Testis (tissue), 3 donors: ENCODE measurements around the gene PRMT7. TPM values are rescaled to one million over a fixed set of nuclear protein-coding genes. Genes with fewer than 3 reads are reported as not detected.

Experiments
- DNase-seq: peaks from one replicate; pipeline ENCODE4 v3.0.0-alpha.2; 2019
- H3K27ac ChIP-seq, 2 donors: fragments of 200-600 bp; sonication (generic); one replicate each; pipeline ENCODE4 v1.5.1; 2019
- H3K27me3 ChIP-seq: fragments of 200-600 bp; sonication (generic); one replicate; pipeline ENCODE4 v1.5.1; 2019
- H3K36me3 ChIP-seq: fragments of 200-600 bp; sonication (generic); one replicate; pipeline ENCODE4 v1.5.1; 2017; ENCODE audit warnings: low read depth; ENCODE audit errors: missing control alignments
- H3K4me1 ChIP-seq: fragments of 200-600 bp; sonication (generic); one replicate; pipeline ENCODE4 v1.5.1; 2019
- H3K4me3 ChIP-seq, 2 donors: fragments of 200-600 bp; sonication (generic); one replicate each; pipeline ENCODE4 v1.5.1; 2017 to 2019
- H3K9me3 ChIP-seq: fragments of 200-600 bp; sonication (generic); one replicate; pipeline ENCODE4 v1.5.1; 2017
- POLR2A ChIP-seq: fragments of 450-650 bp; IDR thresholded peaks from one replicate; pipeline ENCODE4 v1.6.1; 2017; ENCODE audit warnings: antibody characterized with exemption, mild to moderate bottlenecking, moderate library complexity
- WGBS, 2 donors: methylation state at CpG; one replicate each; pipeline ENCODE4 v1.1.5; 2018; 5-methylcytosine and 5-hydroxymethylcytosine counted together
- intact Hi-C: fragments of 100-400 bp; cut with DNase I; formaldehyde crosslinking; loops from one replicate; pipeline ENCODE4 v1.15.1; 2023; ENCODE audit warnings: low total_unique reads
- polyA plus RNA-seq: library from polyadenylated mRNA; stranded (reverse); fragments of 350-450 nt; fragmentation: Illumina TruSeq; extraction: RNeasy Lipid Tissue Mini Kit (QIAGEN cat#74804); gene quantifications from one replicate; pipeline ENCODE4 v1.2.3, GENCODE V29; 2014; ENCODE audit warnings: low read depth, low replicate concordance; ENCODE audit not compliant: insufficient read depth
- total RNA-seq, 2 donors: library from RNA; depleted of rRNA; stranded (reverse); fragments of >200 nt; gene quantifications; one replicate each; pipeline ENCODE4 v1.2.3, GENCODE V29; 2016
- TF ChIP-seq, protein P1 (sequence below), 3 experiments: fragments of 450-650 bp in 2 of 3; fragments of 200-600 bp in 1 of 3; sonication (generic) in 1 of 3; IDR thresholded peaks; one replicate each; pipeline ENCODE4 v1.5.1; 2016 to 2019; ENCODE audit warnings: antibody characterized with exemption in 3 of 3, mild to moderate bottlenecking in 2 of 3, moderate library complexity in 1 of 3

The PRMT7 gene
- total and polyA plus RNA-seq, 3 donors from 2014 or later = 47.9 to 111 (median 99.3) TPM

DNA sequence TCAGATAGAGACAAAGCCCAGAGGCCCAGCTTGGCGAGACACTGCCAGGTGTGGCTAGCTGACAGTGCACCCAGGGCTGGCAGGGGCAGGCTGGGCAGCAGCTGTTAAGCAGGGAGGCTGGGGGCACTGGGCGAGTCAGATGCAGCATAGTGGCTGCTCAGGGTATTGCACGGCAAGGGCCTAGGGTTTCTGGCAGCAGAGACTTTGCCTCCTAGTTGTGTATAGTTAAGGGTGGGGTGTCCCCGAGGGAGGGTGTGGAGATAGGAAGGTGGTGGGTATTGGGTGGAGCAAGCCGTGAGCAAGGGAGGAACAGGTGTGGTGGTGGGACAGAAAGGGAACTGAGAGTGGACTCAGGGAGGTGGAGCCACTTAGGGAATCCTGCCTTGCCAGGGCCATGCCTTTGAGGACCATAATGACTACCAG, 71.5 kb downstream of the PRMT7 start:
- no peak overlapping the region for H3K4me3 ChIP-seq
- no peaks in the 10 kb centered on the region for H3K27me3 ChIP-seq
- no peaks in the 10 kb centered on the region for H3K36me3 ChIP-seq
- no peak for DNase-seq
- H3K27ac ChIP-seq = no peak overlapping the region
- intact Hi-C loops = no loop called here
- TF ChIP-seq, protein P1, sequence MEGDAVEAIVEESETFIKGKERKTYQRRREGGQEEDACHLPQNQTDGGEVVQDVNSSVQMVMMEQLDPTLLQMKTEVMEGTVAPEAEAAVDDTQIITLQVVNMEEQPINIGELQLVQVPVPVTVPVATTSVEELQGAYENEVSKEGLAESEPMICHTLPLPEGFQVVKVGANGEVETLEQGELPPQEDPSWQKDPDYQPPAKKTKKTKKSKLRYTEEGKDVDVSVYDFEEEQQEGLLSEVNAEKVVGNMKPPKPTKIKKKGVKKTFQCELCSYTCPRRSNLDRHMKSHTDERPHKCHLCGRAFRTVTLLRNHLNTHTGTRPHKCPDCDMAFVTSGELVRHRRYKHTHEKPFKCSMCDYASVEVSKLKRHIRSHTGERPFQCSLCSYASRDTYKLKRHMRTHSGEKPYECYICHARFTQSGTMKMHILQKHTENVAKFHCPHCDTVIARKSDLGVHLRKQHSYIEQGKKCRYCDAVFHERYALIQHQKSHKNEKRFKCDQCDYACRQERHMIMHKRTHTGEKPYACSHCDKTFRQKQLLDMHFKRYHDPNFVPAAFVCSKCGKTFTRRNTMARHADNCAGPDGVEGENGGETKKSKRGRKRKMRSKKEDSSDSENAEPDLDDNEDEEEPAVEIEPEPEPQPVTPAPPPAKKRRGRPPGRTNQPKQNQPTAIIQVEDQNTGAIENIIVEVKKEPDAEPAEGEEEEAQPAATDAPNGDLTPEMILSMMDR (IDR thresholded peaks at IDR 0.05) = peak in 1 of 3 experiments; percentile 35
- no peak for TF ChIP-seq POLR2A
- H3K9me3 ChIP-seq = no peaks in the 10 kb centered on the region
- 91 to 92% methylated on average over 4 to 5 of the region's 5 CpGs for WGBS, 2 donors
- peaks cover 11% of the 10 kb centered on the region for H3K4me1 ChIP-seq

- 87 to 95% methylated on average over 3 to 4 of the region's 4 CpGs for WGBS, 2 donors
- TF ChIP-seq, protein P1 (IDR thresholded peaks at IDR 0.05) = no peak
- TF ChIP-seq POLR2A = no peak
- Histone ChIP-seq H3K36me3 (no peaks in the 10 kb centered on the region), H3K27me3 (no peaks in the 10 kb centered on the region), H3K4me3 (no peak overlapping the region), H3K4me1 (peaks cover 3% of the 10 kb centered on the region), H3K27ac (no peak overlapping the region), H3K9me3 (no peaks in the 10 kb centered on the region)
- no peak for DNase-seq
- intact Hi-C loops = no loop called here
Observed at GRCh38 chr16:68383858-68384257, 73.0 kb downstream of the PRMT7 start.

DNA sequence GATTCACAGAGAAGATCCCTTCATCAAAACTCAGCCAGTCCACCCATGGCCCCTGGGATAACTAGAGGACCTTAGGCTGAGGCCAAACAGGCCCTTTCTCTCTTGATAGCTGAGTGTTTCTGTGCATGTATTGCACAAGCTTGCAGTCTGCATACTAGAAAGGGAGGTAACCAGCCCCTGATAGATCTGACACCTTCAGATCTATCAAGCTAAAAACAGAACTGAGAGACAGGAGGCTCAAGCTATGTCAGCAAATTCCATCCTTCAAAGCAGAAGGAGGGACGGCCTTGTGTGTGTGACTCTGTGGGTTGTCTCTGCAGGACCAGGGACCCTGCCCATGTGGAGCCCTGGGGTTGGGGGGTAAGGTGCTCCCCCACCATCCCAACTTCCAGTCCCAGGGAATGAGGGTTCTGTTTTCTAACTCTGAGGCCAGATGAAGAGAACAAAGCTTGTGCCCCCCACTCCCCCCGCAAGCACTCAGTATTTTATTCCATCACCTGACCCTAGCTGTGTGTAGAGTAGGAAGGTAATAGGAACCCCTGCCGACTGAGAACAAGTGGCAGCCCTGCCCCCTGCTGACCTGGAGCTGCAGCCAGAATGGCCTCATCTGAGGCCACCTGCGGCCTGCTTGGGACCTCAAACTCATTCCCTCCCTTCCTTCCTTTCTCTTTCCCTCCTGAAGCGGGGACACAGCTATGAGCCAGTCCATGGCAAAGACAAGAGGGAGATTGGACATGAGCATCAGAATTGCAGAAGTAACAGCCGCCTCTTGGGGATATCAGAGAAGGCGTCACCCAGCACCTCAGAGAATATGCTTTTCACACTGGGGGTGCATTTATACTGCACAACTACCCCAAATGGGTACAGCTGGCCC, 73.7 kb downstream of the PRMT7 start:
- Histone ChIP-seq H3K9me3 (no peaks in the 10 kb centered on the region), H3K36me3 (no peaks in the 10 kb centered on the region), H3K4me1 (no peaks in the 10 kb centered on the region), H3K27ac (no peak overlapping the region), H3K27me3 (no peaks in the 10 kb centered on the region), H3K4me3 (no peak overlapping the region)
- intact Hi-C loops = no loop called here
- WGBS, 2 donors = 73 to 75% methylated on average over 7 of the region's 7 CpGs
- TF ChIP-seq, protein P1 (IDR thresholded peaks at IDR 0.05) = no peak
- no peak for TF ChIP-seq POLR2A
- DNase-seq = no peak

DNA sequence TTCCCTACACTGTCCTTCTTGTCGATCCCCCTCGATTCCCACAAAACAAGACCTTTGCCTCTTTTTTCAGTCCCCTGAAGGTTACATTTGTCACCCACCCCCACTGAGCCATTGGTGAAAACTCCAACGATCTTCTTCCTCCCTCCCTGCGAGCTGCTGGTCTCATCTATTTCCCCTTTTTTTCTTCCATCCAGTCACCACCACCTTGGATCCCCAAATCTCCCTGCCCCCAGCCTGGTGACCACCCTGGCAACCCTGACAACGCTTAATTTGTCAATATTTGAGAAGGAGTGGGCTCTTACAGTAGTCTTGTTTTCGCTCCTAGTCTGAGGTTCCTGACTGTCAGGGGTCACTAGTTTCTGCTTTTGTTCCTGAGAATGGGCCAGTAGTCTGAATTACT, 74.6 kb downstream of the PRMT7 start:
- Histone ChIP-seq H3K9me3 (no peaks in the 10 kb centered on the region), H3K4me1 (no peaks in the 10 kb centered on the region), H3K27me3 (no peaks in the 10 kb centered on the region), H3K4me3 (no peak overlapping the region), H3K27ac (no peak overlapping the region), H3K36me3 (no peaks in the 10 kb centered on the region)
- DNase-seq = no peak
- WGBS, 2 donors = 85 to 87% methylated on average over 6 of the region's 6 CpGs
- intact Hi-C loops = no loop called here
- TF ChIP-seq POLR2A = no peak
- TF ChIP-seq, protein P1 (IDR thresholded peaks at IDR 0.05) = no peak

GRCh38 chr16:68386628-68387027, 75.8 kb downstream of the PRMT7 start:
- Histone ChIP-seq H3K36me3 (no peaks in the 10 kb centered on the region), H3K27me3 (no peaks in the 10 kb centered on the region), H3K4me3 (no peak overlapping the region), H3K9me3 (no peaks in the 10 kb centered on the region), H3K27ac (no peak overlapping the region), H3K4me1 (no peaks in the 10 kb centered on the region)
- 74 to 91% methylated on average over 4 to 14 of the region's 14 CpGs for WGBS, 2 donors
- TF ChIP-seq POLR2A = no peak
- TF ChIP-seq, protein P1 (IDR thresholded peaks at IDR 0.05) = no peak
- DNase-seq = no peak
- intact Hi-C loops = no loop called here
